GM12878 (cell line): ENCODE data around the gene PIK3C2B. TPM values are rescaled to one million over a fixed set of nuclear protein-coding genes. Genes with fewer than 3 reads are reported as not detected.

Experiments
- ATAC-seq: fragments of 200-7000 bp; cut with Tn5 transposase; 3 replicates; pipeline ENCODE4 v1.9.1; 2020; ENCODE audit warnings: mild to moderate bottlenecking, moderate library complexity
- BruUV-seq: library from RNA; stranded (reverse); fragments of 400-500 nt; replicated peaks from 2 replicates; lab custom pipeline; 2021; lab: Mats Ljungman, UMichigan
- CTCF ChIA-PET: fragments of 300-600 bp; sonication (Branson Sonifier 250); formaldehyde crosslinking; extraction: SDS; loops from one replicate; lab custom pipeline; 2021; ENCODE audit warnings: inconsistent platforms; lab: Yijun Ruan, JAX
- POLR2A ChIA-PET: fragments of 350-600 bp; formaldehyde crosslinking; extraction: SDS; loops from one replicate; lab custom pipeline; 2021; ENCODE audit warnings: inconsistent platforms; lab: Charles Lee
- RAD21 ChIA-PET: fragments of 300-600 bp; sonication (Branson Sonifier 250); formaldehyde crosslinking; loops from one replicate; lab custom pipeline; 2023; ENCODE audit warnings: antibody characterized with exemption; ENCODE audit not compliant: unreplicated experiment; lab: Charles Lee
- SMC1A ChIA-PET: fragments of 300-600 bp; sonication (Branson Sonifier 250); formaldehyde crosslinking; loops from one replicate; lab custom pipeline; 2023; ENCODE audit not compliant: unreplicated experiment, uncharacterized antibody; lab: Charles Lee
- DNase-seq: peaks from one replicate; pipeline ENCODE4 v3.0.0-alpha.2; 2011; ENCODE audit warnings: low read depth, low spot score
- FAIRE-seq: peaks from 3 replicates; lab custom pipeline; 2011; peaks lifted over from hg19 to GRCh38; lab: Jason Lieb, UNC
- H2AFZ ChIP-seq: 2 replicates; pipeline ENCODE4 v1.6.0; 2011; ENCODE audit warnings: low read depth, low read length, control low read depth; ENCODE audit not compliant: control insufficient read depth
- H3K27ac ChIP-seq: 2 replicates; pipeline ENCODE4 v1.5.1; 2011; ENCODE audit warnings: control low read depth; ENCODE audit not compliant: control insufficient read depth, insufficient read depth
- H3K27me3 ChIP-seq, 2 experiments: replicated peaks in 1 of 2; 2 replicates each; pipeline versions ENCODE4 v1.6.0 to v1.6.1; 2011; ENCODE audit warnings: low read length in 1 of 2; ENCODE audit not compliant: control insufficient read depth in 2 of 2, insufficient read depth in 2 of 2
- H3K36me3 ChIP-seq, 2 experiments: 2 replicates each; pipeline ENCODE4 v1.5.1; 2011; ENCODE audit warnings: low read length in 1 of 2; ENCODE audit not compliant: control insufficient read depth in 2 of 2, insufficient read depth in 2 of 2
- H3K4me1 ChIP-seq: 2 replicates; pipeline ENCODE4 v1.6.1; 2011; ENCODE audit warnings: mild to moderate bottlenecking, low read length, moderate library complexity, mixed read lengths; ENCODE audit not compliant: control insufficient read depth, insufficient read depth
- H3K4me2 ChIP-seq: 2 replicates; pipeline ENCODE4 v1.6.0; 2011; ENCODE audit warnings: control low read depth; ENCODE audit not compliant: control insufficient read depth, insufficient read depth
- H3K4me3 ChIP-seq: fragments of 200-600 bp; sonication (generic); 2 replicates; pipeline ENCODE4 v1.5.1; 2016
- H3K79me2 ChIP-seq: 2 replicates; pipeline ENCODE4 v1.6.0; 2011; ENCODE audit warnings: low read length; ENCODE audit not compliant: control insufficient read depth, insufficient read depth
- H3K9ac ChIP-seq: 2 replicates; pipeline ENCODE4 v1.8.0; 2011; ENCODE audit warnings: low read length, control low read depth, mixed read lengths; ENCODE audit not compliant: control insufficient read depth, insufficient read depth
- H3K9me3 ChIP-seq: replicated peaks from 3 replicates; pipeline ENCODE4 v1.5.1; 2011; ENCODE audit warnings: mild to moderate bottlenecking, low read length; ENCODE audit not compliant: control insufficient read depth, insufficient read depth
- H4K20me1 ChIP-seq: 2 replicates; pipeline ENCODE4 v1.6.0; 2011; ENCODE audit not compliant: control insufficient read depth, insufficient read depth
- HDGF ChIP-seq: fragments of 450-650 bp; IDR thresholded peaks from 2 replicates; pipeline ENCODE4 v1.6.1; 2016; ENCODE audit warnings: antibody characterized with exemption
- MYB ChIP-seq: fragments of 150-350 bp; IDR thresholded peaks from 2 replicates; pipeline ENCODE4 v1.6.1; 2014; ENCODE audit warnings: mild to moderate bottlenecking, low read depth, low read length, borderline replicate concordance
- PBX3 ChIP-seq: IDR thresholded peaks from 2 replicates; pipeline ENCODE4 v1.6.1; 2011; ENCODE audit warnings: mild to moderate bottlenecking, low read depth, low read length, moderate library complexity; ENCODE audit not compliant: insufficient replicate concordance
- YY1 ChIP-seq: IDR thresholded peaks from 2 replicates; pipeline ENCODE4 v1.6.1; 2011; ENCODE audit warnings: low read depth, mild to moderate bottlenecking, low read length
- ZNF274 ChIP-seq: IDR thresholded peaks from one replicate; pipeline ENCODE4 v1.8.0; 2011; ENCODE audit not compliant: insufficient read length, insufficient read depth
- in situ Hi-C: fragments of 300-500 bp; cut with MboI; formaldehyde crosslinking; loops from 9 replicates; pipeline ENCODE4 v1.14.3; 2018; ENCODE audit warnings: mixed read lengths
- intact Hi-C: fragments of 100-400 bp; cut with micrococcal nuclease; formaldehyde crosslinking; loops from one replicate; pipeline ENCODE4 v1.14.2; 2022; ENCODE audit not compliant: unreplicated experiment
- polyA plus RNA-seq, 11 experiments: library from polyadenylated mRNA; depleted of rRNA in 4 of 11; unstranded in 6 of 11; stranded (reverse) in 5 of 11; fragments of >200 nt; fragmentation: Nextera tagmentation in 4 of 11; fragmentation: Illumina TruSeq in 1 of 11; extraction: Ambion mirVana in 4 of 11; extraction: Trizol in 1 of 11; gene quantifications; 1 replicate in 1 of 11; 2 replicates in 10 of 11; pipeline versions ENCODE4 v1.2.1 to v1.2.3, GENCODE V29; 2011 to 2016; ENCODE audit warnings: inconsistent platforms in 2 of 11, missing spikeins in 2 of 11, low read depth in 1 of 11
- total RNA-seq, 4 experiments: library from RNA; depleted of rRNA in 3 of 4; stranded (reverse); fragments of >200 nt in 3 of 4; fragmentation: Illumina TruSeq in 1 of 4; extraction: Trizol in 1 of 4; gene quantifications; 2 replicates each; pipeline versions ENCODE4 v1.2.1 to v1.2.3, GENCODE V29; 2013 to 2021
- TF ChIP-seq, protein P1 (sequence below): fragments of 150-350 bp; IDR thresholded peaks from 2 replicates; pipeline ENCODE4 v1.6.1; 2014; ENCODE audit warnings: mild to moderate bottlenecking, low read depth, low read length
- TF ChIP-seq, protein P2 (sequence below): fragments of 450-650 bp; IDR thresholded peaks from 2 replicates; pipeline ENCODE4 v1.6.1; 2018; ENCODE audit warnings: mild to moderate bottlenecking, low read depth, moderate library complexity; ENCODE audit not compliant: partially characterized antibody

Gene PIK3C2B
- total and polyA plus RNA-seq, 10 of the 15 experiments (the other 5 are each of a cell fraction or from before 2014, with no cell fraction given) = 2.2 to 38.1 (median 11.4) TPM

DNA sequence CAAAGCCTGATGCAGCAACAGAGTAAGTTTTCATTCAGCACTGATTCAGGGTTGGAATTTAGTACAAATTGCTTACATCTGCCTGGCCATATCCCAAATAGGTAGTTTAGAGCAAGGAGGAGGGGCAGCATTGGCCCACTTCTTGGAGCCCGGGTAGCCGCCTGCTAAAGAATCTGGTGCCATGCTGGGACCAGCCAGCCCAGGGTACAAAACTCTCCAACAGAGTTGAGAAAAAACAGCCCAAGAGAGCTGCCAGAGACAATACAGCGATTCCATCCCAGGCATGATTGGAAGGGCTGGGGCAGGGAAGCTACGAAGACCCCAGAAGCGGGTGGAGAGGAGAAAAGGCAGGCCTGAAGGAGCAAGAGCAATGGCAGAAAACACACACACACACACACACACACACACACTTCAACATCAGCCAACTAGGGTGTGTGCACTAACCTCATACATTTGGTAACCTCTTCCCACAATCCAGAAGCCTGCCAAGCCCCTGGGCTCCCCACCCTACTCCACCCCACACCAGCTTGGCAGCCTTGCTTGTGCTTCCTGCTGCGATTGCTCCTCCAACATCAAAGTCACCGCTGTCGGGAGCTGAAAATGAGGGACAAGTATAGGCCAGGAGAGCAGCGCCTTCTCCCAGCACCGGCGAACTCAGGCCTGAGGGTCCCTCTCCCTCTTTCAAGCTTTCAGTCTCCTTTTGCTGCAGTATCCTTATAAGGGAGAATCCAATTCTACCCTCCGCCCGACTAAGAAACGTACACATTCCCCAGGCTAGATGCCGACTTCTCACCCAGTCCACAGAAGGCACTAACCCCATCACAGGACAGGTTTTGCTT is 1.2 kb downstream of the PIK3C2B start (continued):
- TF ChIP-seq PBX3 (no peak), MYB (no peak), HDGF (peak; percentile 76; the same call in 1 of the 2 replicates)

DNA sequence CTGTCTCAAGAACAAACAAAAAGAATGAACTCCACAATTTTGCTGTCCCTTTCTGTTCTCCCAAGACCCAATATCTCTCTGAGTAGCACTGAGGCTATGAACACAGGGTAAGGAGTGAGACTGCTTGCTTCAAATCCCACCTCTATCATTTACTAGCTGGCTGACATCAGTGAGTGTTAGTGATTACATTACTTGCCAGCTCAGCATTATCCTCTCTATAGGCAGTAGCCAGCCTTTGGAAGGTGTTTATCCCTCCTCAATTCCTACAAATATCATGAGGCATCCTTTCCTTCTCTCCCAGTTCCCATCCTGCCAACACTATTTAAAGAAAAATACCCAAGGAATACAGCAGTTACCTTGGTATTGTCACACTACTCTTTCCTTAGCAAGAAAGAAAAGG is 3.0 kb downstream of the PIK3C2B start:
- no peaks in the 10 kb centered on the region for H4K20me1 ChIP-seq
- peaks cover 18% of the 10 kb centered on the region for H3K4me1 ChIP-seq
- FAIRE-seq = no peak
- H3K27ac ChIP-seq = no peak overlapping the region
- H3K36me3 ChIP-seq = no peaks in the 10 kb centered on the region
- peaks cover 50% of the 10 kb centered on the region for H3K79me2 ChIP-seq
- H3K9ac ChIP-seq = peak overlapping the region; percentile 90; the same call in 1 of the 2 replicates
- no peak for DNase-seq
- BruUV-seq = no TSS peak
- ChIA-PET CTCF (interaction anchor here (0.7 to 39.0 kb wide), 5 partner anchors 11 to 325 kb away, joined by 3 to 2021 read pairs (median 124); no protein-coding TSS in a partner anchor), RAD21 (interaction anchor here (1.0 to 13.5 kb wide), 11 partner anchors 9 to 1184 kb away, joined by 3 to 441 read pairs (median 23); no protein-coding TSS in a partner anchor), SMC1A (interaction anchor here (0.6 to 19.3 kb wide), 11 partner anchors 10 to 316 kb away, joined by 3 to 939 read pairs (median 10); partner anchors contain the start of gene MDM4), POLR2A (interaction anchor here (1.1 to 5.8 kb wide), 7 partner anchors 12 to 82 kb away, joined by 3 to 81 read pairs (median 6); no protein-coding TSS in a partner anchor)
- TF ChIP-seq, protein P1, sequence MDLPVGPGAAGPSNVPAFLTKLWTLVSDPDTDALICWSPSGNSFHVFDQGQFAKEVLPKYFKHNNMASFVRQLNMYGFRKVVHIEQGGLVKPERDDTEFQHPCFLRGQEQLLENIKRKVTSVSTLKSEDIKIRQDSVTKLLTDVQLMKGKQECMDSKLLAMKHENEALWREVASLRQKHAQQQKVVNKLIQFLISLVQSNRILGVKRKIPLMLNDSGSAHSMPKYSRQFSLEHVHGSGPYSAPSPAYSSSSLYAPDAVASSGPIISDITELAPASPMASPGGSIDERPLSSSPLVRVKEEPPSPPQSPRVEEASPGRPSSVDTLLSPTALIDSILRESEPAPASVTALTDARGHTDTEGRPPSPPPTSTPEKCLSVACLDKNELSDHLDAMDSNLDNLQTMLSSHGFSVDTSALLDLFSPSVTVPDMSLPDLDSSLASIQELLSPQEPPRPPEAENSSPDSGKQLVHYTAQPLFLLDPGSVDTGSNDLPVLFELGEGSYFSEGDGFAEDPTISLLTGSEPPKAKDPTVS = no peak
- TF ChIP-seq ZNF274 (no peak), YY1 (no peak)
- TF ChIP-seq, protein P2, sequence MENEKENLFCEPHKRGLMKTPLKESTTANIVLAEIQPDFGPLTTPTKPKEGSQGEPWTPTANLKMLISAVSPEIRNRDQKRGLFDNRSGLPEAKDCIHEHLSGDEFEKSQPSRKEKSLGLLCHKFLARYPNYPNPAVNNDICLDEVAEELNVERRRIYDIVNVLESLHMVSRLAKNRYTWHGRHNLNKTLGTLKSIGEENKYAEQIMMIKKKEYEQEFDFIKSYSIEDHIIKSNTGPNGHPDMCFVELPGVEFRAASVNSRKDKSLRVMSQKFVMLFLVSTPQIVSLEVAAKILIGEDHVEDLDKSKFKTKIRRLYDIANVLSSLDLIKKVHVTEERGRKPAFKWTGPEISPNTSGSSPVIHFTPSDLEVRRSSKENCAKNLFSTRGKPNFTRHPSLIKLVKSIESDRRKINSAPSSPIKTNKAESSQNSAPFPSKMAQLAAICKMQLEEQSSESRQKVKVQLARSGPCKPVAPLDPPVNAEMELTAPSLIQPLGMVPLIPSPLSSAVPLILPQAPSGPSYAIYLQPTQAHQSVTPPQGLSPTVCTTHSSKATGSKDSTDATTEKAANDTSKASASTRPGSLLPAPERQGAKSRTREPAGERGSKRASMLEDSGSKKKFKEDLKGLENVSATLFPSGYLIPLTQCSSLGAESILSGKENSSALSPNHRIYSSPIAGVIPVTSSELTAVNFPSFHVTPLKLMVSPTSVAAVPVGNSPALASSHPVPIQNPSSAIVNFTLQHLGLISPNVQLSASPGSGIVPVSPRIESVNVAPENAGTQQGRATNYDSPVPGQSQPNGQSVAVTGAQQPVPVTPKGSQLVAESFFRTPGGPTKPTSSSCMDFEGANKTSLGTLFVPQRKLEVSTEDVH = no peak
- H3K9me3 ChIP-seq = no peaks in the 10 kb centered on the region
- in situ Hi-C loops = no loop called here
- peak overlapping the region; percentile 99 for H3K4me2 ChIP-seq
- ATAC-seq = no peak
- no peaks in the 10 kb centered on the region for H3K27me3 ChIP-seq
- H2AFZ ChIP-seq = no peak overlapping the region
- H3K4me3 ChIP-seq = peak overlapping the region; percentile 92
- intact Hi-C loops = no loop called here
